Adrenal gland (tissue), 12 donors: ENCODE measurements around the gene C15orf40. TPM values are rescaled to one million over a fixed set of nuclear protein-coding genes. Genes with fewer than 3 reads are reported as not detected.
A peak's percentile ranks its signal among the peaks of the same experiment; 100 is the strongest.
"Not testable (repeated sequence)": the region's sequence is repeated elsewhere in the genome, so short reads cannot be mapped to it uniquely, and the experiment has no call there.

Source experiments
- DNase-seq, 7 donors: peaks; one replicate each; pipeline ENCODE4 v3.0.0-alpha.2; 2019 to 2020
- H3K27ac ChIP-seq, 5 donors: fragments of 200-600 bp; sonication (generic) in 4 of 5; 1 replicate in 3 of 5; 2 replicates in 2 of 5; pipeline versions ENCODE4 v1.5.1 to v1.8.0; 2016 to 2020; ENCODE audit warnings: mild to moderate bottlenecking in 1 of 5
- H3K27me3 ChIP-seq: fragments of 200-600 bp; 2 replicates; pipeline ENCODE4 v1.8.0; 2021
- H3K36me3 ChIP-seq, 2 donors: fragments of 200-600 bp; replicated peaks in 1 of 2; 1 replicate in 1 of 2; 2 replicates in 1 of 2; pipeline versions ENCODE4 v1.5.1 to v1.8.0; 2018 to 2022
- H3K4me1 ChIP-seq, 2 donors: fragments of 200-600 bp; replicated peaks in 1 of 2; 1 replicate in 1 of 2; 2 replicates in 1 of 2; pipeline versions ENCODE4 v1.5.1 to v1.8.0; 2018 to 2021
- H3K4me3 ChIP-seq, 4 donors: fragments of 200-600 bp; sonication (generic) in 3 of 4; one replicate each; pipeline ENCODE4 v1.5.1; 2016 to 2018
- H3K9me3 ChIP-seq, 3 donors: fragments of 200-600 bp; sonication (generic) in 1 of 3; replicated peaks in 1 of 3; 1 replicate in 2 of 3; 2 replicates in 1 of 3; pipeline versions ENCODE4 v1.5.1 to v1.8.0; 2016 to 2021
- CTCF ChIP-seq, 6 experiments: fragments of 450-650 bp in 4 of 6; fragments of 200-600 bp in 2 of 6; sonication (generic) in 1 of 6; IDR thresholded peaks; 1 replicate in 5 of 6; 2 replicates in 1 of 6; pipeline versions ENCODE4 v1.5.1 to v1.8.0; 2016 to 2021; ENCODE audit warnings: antibody characterized with exemption in 6 of 6, mild to moderate bottlenecking in 2 of 6, moderate library complexity in 1 of 6
- POLR2A ChIP-seq, 2 donors: fragments of 450-650 bp; IDR thresholded peaks; one replicate each; pipeline ENCODE4 v1.6.1; 2017; ENCODE audit warnings: antibody characterized with exemption in 2 of 2, mild to moderate bottlenecking in 2 of 2, moderate library complexity in 1 of 2
- WGBS, 4 donors: extraction: QIAGEN DNeasy Blood & Tissue Kit in 2 of 4; methylation state at CpG; one replicate each; pipeline versions ENCODE4 v1.1.5 to v1.1.7; 2013 to 2017; 5-methylcytosine and 5-hydroxymethylcytosine counted together
- intact Hi-C, 2 donors: fragments of 100-400 bp; cut with DNase I; formaldehyde crosslinking; loops; one replicate each; pipeline versions ENCODE4 v1.14.1 to v1.15.0; 2022 to 2023
- polyA plus RNA-seq, 3 donors: library from polyadenylated mRNA; stranded (reverse); fragments of 200-250 nt in 2 of 3; fragments of 350-450 nt in 1 of 3; fragmentation: Illumina TruSeq in 1 of 3; extraction: RNeasy Lipid Tissue Mini Kit (QIAGEN cat#74804) in 1 of 3; gene quantifications; one replicate each; pipeline ENCODE4 v1.2.3, GENCODE V29; 2013 to 2014
- total RNA-seq, 9 donors: library from RNA; depleted of rRNA in 4 of 9; stranded (reverse); fragments of >200 nt in 4 of 9; fragments of 120-200 nt in 1 of 9; fragmentation: NEBNext Ultra II Directional in 1 of 9; extraction: Animal tissue kit (Norgen Biotek cat#: 25700) in 1 of 9; gene quantifications; one replicate each; pipeline versions ENCODE4 v1.1.0 to v1.2.4, GENCODE V29; 2013 to 2023
- donor health status: healthy with polysubstance abuse.
- donor health status: Bipolar disorder and iron deficiency.
- donor health status: DM: yes; HTN: yes; CAD: no.
- donor health status: DM: no; HTN: no; CAD: no.
- donor health status: DM: no; HTN: no; CAD: no.
- donor health status: DM: yes; HTN: yes; CAD: no.

The C15orf40 gene
- total and polyA plus RNA-seq, 12 donors, result 7.8 to 28.2 (median 23.0) TPM

DNA sequence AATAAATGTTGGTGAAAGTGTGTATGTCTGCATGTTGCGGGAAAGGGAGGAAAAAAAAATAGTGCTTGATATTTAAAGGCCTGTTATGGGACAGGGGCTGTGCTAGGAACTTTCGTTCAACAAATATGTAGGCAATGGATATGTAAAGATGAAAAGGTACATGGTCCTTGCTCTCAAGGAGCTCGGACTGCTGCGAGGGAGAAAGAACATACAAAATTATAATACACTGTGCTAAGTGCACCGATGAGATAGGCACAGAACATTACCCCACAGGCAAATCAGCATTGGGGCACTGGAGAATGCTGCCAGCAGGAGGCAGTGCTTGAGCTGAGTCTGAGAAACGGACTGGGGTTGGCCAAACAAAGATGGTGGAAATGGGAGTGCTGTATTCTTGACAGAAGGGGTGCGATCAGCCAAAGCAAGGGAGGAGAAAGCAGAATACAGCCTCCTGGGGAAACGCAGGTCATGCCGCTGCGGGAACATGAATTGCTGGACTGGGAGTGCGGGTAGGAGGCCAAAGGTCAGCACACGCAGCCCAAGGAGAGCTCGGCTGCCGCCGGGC, 649 bp downstream of the C15orf40 start:
- TF ChIP-seq CTCF (IDR thresholded peaks at IDR 0.05), result peak; percentile 57 to 90 (median 83)
- no peak for TF ChIP-seq POLR2A (IDR thresholded peaks at IDR 0.05)
- H3K36me3 ChIP-seq, result peaks cover 0 to 32% of the 10 kb centered on the region in 2 donors
- peak; percentile 79 to 92 (median 86) for DNase-seq
- intact Hi-C loops, result no loop called here
- WGBS, 4 donors, result 7 to 10% (median 9%) methylated on average over 9 to 15 of the region's 15 CpGs
- H3K4me1 ChIP-seq, result peaks cover 12 to 18% of the 10 kb centered on the region in 2 donors
- peak overlapping the region in 4 of 5 donors; percentile 45 to 87 (median 78) for H3K27ac ChIP-seq
- H3K4me3 ChIP-seq, result peak overlapping the region; percentile 15 to 95 (median 88)
- no peaks in the 10 kb centered on the region for H3K27me3 ChIP-seq
- H3K9me3 ChIP-seq, result no peaks in the 10 kb centered on the region

DNA sequence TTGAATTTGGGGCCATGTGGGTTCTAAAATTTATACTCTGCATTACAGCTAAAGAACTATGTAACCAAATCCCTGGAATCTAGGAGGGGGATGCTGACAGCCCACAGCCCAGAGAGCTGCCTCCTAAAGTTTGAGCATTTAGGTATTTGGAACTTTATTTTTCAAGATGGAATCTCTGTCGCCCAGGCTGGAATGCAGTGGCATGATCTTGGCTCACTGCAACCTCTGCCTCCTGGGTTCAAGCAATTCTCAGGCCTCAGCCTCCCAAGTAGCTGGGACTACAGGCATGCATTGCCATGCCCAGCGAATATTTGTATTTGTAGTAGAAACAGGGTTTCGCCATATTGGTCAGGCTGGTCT, 10.8 kb downstream of the C15orf40 start:
- H3K4me3 ChIP-seq, H3K9me3 ChIP-seq, H3K27ac ChIP-seq, H3K36me3 ChIP-seq, H3K27me3 ChIP-seq, DNase-seq, H3K4me1 ChIP-seq: not testable (repeated sequence)
- intact Hi-C loops, result loop anchor here in 1 of 2 donors (5.0 to 10.0 kb wide), 2 partner anchors 153 to 466 kb away; no protein-coding TSS in a partner anchor
- peak in 1 of 6 experiments; percentile 6 for TF ChIP-seq CTCF (IDR thresholded peaks at IDR 0.05)
- WGBS, 4 donors, result 79 to 92% (median 84%) methylated on average over 3 of the region's 3 CpGs

DNA sequence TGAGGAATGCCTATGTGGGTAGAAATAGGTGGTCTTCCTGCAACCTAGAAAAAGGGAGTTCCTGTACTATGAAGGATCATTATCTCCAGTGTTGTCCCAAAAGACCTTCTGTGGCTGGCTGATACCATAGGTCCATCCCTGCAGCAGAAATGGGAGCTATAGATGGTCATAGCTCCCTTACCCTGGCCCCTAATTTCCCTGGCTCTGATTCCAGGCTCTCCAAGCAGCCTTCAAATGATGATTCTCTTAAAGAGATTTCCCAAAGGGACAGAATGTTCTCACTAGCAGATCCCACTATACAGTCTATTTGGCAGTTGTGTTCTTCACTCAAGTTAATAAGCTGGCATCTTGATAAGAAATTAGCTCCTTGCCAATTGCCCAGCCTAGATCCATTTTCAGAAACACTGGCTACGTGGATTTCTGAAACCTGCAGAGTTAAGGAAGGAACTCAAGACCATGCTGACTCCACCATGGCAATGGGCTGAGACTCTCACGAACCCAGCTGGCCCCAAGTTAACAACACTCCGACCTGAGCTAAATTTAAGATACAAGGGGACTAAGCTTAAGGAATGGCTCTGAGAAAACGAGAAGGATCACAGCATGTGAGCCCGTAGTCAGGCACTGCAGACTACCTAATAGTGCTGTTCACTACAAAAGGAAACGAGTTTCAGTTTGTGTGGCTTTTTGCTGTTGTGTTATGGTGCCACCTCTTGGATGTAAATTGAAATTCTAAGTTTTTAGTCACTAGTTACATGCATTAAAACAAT, 11.4 kb downstream of the C15orf40 start:
- H3K4me1 ChIP-seq, result peaks cover 0 to 4% of the 10 kb centered on the region in 2 donors
- peaks cover 0 to 2% of the 10 kb centered on the region in 2 donors for H3K36me3 ChIP-seq
- intact Hi-C loops, result loop anchor here in 1 of 2 donors (5.0 to 10.0 kb wide), 2 partner anchors 153 to 465 kb away; no protein-coding TSS in a partner anchor
- 1 to 9% (median 4%) methylated on average over 6 of the region's 6 CpGs for whole genome bisulfite sequencing, 4 donors
- H3K4me3 ChIP-seq, result peak overlapping the region in 2 of 4 donors; percentile 14 to 41
- DNase-seq, result peak in 5 of 7 donors; percentile 26 to 48 (median 31)
- no peaks in the 10 kb centered on the region for H3K27me3 ChIP-seq
- peak overlapping the region in 3 of 5 donors; percentile 53 to 71 (median 63) for H3K27ac ChIP-seq
- no peaks in the 10 kb centered on the region for H3K9me3 ChIP-seq
- peak; percentile 25 to 78 (median 68) for TF ChIP-seq CTCF (IDR thresholded peaks at IDR 0.05)
- no peak for TF ChIP-seq POLR2A (IDR thresholded peaks at IDR 0.05)

DNA sequence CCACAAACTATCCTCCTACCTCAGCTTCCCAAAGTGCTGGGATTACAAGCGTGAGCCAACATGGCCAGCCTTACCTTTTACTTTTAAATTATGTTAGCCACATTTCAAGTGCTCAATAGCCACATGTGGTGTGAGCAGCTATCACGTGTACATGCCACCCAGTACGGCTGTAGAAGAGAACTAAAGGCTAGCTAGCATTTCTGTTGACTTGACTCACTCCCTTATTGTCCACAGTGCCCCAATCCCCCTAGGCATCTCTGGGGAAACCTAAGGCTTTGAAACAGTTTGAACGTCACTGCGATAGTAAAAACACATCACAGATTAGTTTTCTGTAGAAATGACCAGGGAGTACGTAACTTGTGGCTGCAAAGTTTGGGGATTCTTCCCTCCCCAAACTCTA, 12.0 kb downstream of the C15orf40 start:
- H3K36me3 ChIP-seq, result no peaks in the 10 kb centered on the region
- DNase-seq, result no peak
- H3K27ac ChIP-seq, result no peak overlapping the region
- H3K9me3 ChIP-seq, result no peaks in the 10 kb centered on the region
- H3K4me3 ChIP-seq, result no peak overlapping the region
- H3K4me1 ChIP-seq, result peaks cover 0 to 4% of the 10 kb centered on the region in 2 donors
- 84 to 92% (median 86%) methylated on average over 6 of the region's 6 CpGs for WGBS, 4 donors
- H3K27me3 ChIP-seq, result no peaks in the 10 kb centered on the region
- intact Hi-C loops, result no loop called here
- TF ChIP-seq CTCF (IDR thresholded peaks at IDR 0.05), result no peak
- no peak for TF ChIP-seq POLR2A (IDR thresholded peaks at IDR 0.05)
